Measurements from ENCODE around the gene ACSL3. TPM values are rescaled to one million over a fixed set of nuclear protein-coding genes. Genes with fewer than 3 reads are reported as not detected.

ACSL3 gene
- total and polyA plus RNA-seq, 2 donors (not counting 1 experiment from before 2014, with no cell fraction given): 6.7 to 46.0 TPM

DNA sequence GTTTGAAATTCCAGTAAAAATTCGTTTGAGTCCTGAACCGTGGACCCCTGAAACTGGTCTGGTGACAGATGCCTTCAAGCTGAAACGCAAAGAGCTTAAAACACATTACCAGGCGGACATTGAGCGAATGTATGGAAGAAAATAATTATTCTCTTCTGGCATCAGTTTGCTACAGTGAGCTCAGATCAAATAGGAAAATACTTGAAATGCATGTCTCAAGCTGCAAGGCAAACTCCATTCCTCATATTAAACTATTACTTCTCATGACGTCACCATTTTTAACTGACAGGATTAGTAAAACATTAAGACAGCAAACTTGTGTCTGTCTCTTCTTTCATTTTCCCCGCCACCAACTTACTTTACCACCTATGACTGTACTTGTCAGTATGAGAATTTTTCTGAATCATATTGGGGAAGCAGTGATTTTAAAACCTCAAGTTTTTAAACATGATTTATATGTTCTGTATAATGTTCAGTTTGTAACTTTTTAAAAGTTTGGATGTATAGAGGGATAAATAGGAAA lies 80.7 kb downstream of the ACSL3 start:
- CTCF ChIA-PET: interaction anchor here (5.0 kb wide), 1 partner anchor 234 kb away, joined by 44 read pairs; no protein-coding TSS in a partner anchor
- H3K4me1 ChIP-seq (ENCODE audit: control insufficient read depth in 2 of 2, insufficient read depth in 2 of 2, low read length in 2 of 2): no peaks in the 10 kb centered on the region
- no peak overlapping the region for H3K4me3 ChIP-seq (ENCODE audit: control extremely low read depth in 1 of 5, extremely low read depth in 1 of 5, insufficient read depth in 1 of 5, low read depth in 2 of 5, low read length in 4 of 5)
- no peak overlapping the region for H3K9ac ChIP-seq (ENCODE audit: low read length)
- POLR2A ChIA-PET: no interaction called here
- no peaks in the 10 kb centered on the region for H3K79me2 ChIP-seq (ENCODE audit: control insufficient read depth, insufficient read depth, low read length)
- ATAC-seq (ENCODE audit: low read depth) (no peak), DNase-seq (no peak)
- 100% methylated on average over 2 of the region's 7 CpGs for WGBS (ENCODE audit: insufficient coverage)
- Mint-ChIP-seq H3K9me3 (ENCODE audit: insufficient read depth) (peaks cover 5% of the 10 kb centered on the region), H3K27me3 (no peaks in the 10 kb centered on the region), H3K4me3 (no peak overlapping the region), H3K27ac (no peak overlapping the region), H3K4me1 (no peaks in the 10 kb centered on the region)
- no peak overlapping the region for H2AFZ ChIP-seq (ENCODE audit: insufficient read depth, low read depth, low read length, poor library complexity, severe bottlenecking)
- intact Hi-C loops (cut with micrococcal nuclease): no loop called here
- H3K4me2 ChIP-seq (replicated peaks; ENCODE audit: low read depth, low read length, poor library complexity, severe bottlenecking): no peak overlapping the region
- no peaks in the 10 kb centered on the region for H3K27me3 ChIP-seq (replicated peaks in 1 of 4; ENCODE audit: control extremely low read depth in 1 of 4, control insufficient read depth in 3 of 4, insufficient read depth in 4 of 4, low read length in 3 of 4)
- no peaks in the 10 kb centered on the region for H4K20me1 ChIP-seq (ENCODE audit: control insufficient read depth, insufficient read depth, low read length, poor library complexity, severe bottlenecking)
- TF ChIP-seq, protein P1, sequence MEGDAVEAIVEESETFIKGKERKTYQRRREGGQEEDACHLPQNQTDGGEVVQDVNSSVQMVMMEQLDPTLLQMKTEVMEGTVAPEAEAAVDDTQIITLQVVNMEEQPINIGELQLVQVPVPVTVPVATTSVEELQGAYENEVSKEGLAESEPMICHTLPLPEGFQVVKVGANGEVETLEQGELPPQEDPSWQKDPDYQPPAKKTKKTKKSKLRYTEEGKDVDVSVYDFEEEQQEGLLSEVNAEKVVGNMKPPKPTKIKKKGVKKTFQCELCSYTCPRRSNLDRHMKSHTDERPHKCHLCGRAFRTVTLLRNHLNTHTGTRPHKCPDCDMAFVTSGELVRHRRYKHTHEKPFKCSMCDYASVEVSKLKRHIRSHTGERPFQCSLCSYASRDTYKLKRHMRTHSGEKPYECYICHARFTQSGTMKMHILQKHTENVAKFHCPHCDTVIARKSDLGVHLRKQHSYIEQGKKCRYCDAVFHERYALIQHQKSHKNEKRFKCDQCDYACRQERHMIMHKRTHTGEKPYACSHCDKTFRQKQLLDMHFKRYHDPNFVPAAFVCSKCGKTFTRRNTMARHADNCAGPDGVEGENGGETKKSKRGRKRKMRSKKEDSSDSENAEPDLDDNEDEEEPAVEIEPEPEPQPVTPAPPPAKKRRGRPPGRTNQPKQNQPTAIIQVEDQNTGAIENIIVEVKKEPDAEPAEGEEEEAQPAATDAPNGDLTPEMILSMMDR (IDR thresholded peaks at IDR 0.05): no peak
- no peak for TF ChIP-seq EZH2 (IDR thresholded peaks at IDR 0.05; ENCODE audit: borderline replicate concordance, insufficient read depth, low read depth, low read length, poor library complexity, severe bottlenecking)
- H3K36me3 ChIP-seq (replicated peaks in 1 of 2; ENCODE audit: control extremely low read depth in 1 of 2, control insufficient read depth in 1 of 2, extremely low read depth in 1 of 2, insufficient read depth in 2 of 2, low read length in 1 of 2): peaks cover 5 to 18% of the 10 kb centered on the region in 2 experiments
- H3K9me3 ChIP-seq (ENCODE audit: control extremely low read depth in 1 of 3, control insufficient read depth in 2 of 3, insufficient read depth in 1 of 3, low read length in 2 of 3): peaks cover 2 to 7% (median 3%) of the 10 kb centered on the region in 3 donors
- H3K27ac ChIP-seq (ENCODE audit: low read length in 2 of 2): no peak overlapping the region

DNA sequence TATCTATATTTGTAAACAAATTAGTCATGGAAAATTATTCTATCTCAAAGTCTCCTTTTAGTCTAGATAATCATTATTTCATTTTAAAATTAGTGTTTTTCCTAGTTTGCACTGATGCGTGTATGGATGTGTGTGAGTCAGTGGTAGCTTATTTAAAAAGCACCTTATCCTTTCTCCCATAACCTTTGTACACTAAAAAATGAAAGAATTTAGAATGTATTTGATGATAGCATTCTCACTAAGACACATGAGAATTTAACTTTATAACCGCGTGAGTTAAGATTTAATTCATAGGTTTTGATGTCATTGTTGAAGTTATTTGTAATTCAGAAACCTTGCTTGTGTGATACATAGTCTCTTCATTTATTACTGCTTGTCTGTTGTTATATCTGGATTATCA lies 81.7 kb downstream of the ACSL3 start:
- TF ChIP-seq, protein P1 (IDR thresholded peaks at IDR 0.05): no peak
- no peak for TF ChIP-seq EZH2 (IDR thresholded peaks at IDR 0.05; ENCODE audit: borderline replicate concordance, insufficient read depth, low read depth, low read length, poor library complexity, severe bottlenecking)
- Histone ChIP-seq H3K36me3 (replicated peaks in 1 of 2; ENCODE audit: control extremely low read depth in 1 of 2, control insufficient read depth in 1 of 2, extremely low read depth in 1 of 2, insufficient read depth in 2 of 2, low read length in 1 of 2) (peaks cover 5 to 12% of the 10 kb centered on the region in 2 experiments), H3K79me2 (ENCODE audit: control insufficient read depth, insufficient read depth, low read length) (no peaks in the 10 kb centered on the region), H3K27ac (ENCODE audit: low read length in 2 of 2) (no peak overlapping the region), H3K9ac (ENCODE audit: low read length) (no peak overlapping the region), H3K4me1 (ENCODE audit: control insufficient read depth in 2 of 2, insufficient read depth in 2 of 2, low read length in 2 of 2) (no peaks in the 10 kb centered on the region), H3K9me3 (ENCODE audit: control extremely low read depth in 1 of 3, control insufficient read depth in 2 of 3, insufficient read depth in 1 of 3, low read length in 2 of 3) (peaks cover 0 to 7% (median 3%) of the 10 kb centered on the region in 3 donors), H2AFZ (ENCODE audit: insufficient read depth, low read depth, low read length, poor library complexity, severe bottlenecking) (no peak overlapping the region), H4K20me1 (ENCODE audit: control insufficient read depth, insufficient read depth, low read length, poor library complexity, severe bottlenecking) (no peaks in the 10 kb centered on the region), H3K4me3 (ENCODE audit: control extremely low read depth in 1 of 5, extremely low read depth in 1 of 5, insufficient read depth in 1 of 5, low read depth in 2 of 5, low read length in 4 of 5) (no peak overlapping the region), H3K27me3 (replicated peaks in 1 of 4; ENCODE audit: control extremely low read depth in 1 of 4, control insufficient read depth in 3 of 4, insufficient read depth in 4 of 4, low read length in 3 of 4) (no peaks in the 10 kb centered on the region), H3K4me2 (replicated peaks; ENCODE audit: low read depth, low read length, poor library complexity, severe bottlenecking) (no peak overlapping the region)
- no CpG with 5 or more reads among the region's 3 CpGs for WGBS (ENCODE audit: insufficient coverage)
- Mint-ChIP-seq H3K27ac (no peak overlapping the region), H3K9me3 (ENCODE audit: insufficient read depth) (no peaks in the 10 kb centered on the region), H3K27me3 (no peaks in the 10 kb centered on the region), H3K4me1 (no peaks in the 10 kb centered on the region), H3K4me3 (no peak overlapping the region)
- no peak for DNase-seq
- POLR2A ChIA-PET: no interaction called here
- ATAC-seq (ENCODE audit: low read depth): no peak
- intact Hi-C loops (cut with micrococcal nuclease): no loop called here
- CTCF ChIA-PET: no interaction called here
